ENCODE results near the gene ACTL6B.

- TF ChIP-seq POLR2AphosphoS5 (IDR thresholded peaks at IDR 0.05; ENCODE audit: low read depth, low read length) (no peak), TAF1 (IDR thresholded peaks at IDR 0.05; ENCODE audit: low read depth, low read length) (no peak), POLR2A (IDR thresholded peaks at IDR 0.05; ENCODE audit: low read depth, low read length) (no peak)
Measured at GRCh38 chr7:100667331-100668068, 11.3 kb upstream of the ACTL6B start.

Data from GM12891 (cell line).